Measurements from ENCODE around the gene PIAS2.
A peak's percentile ranks its signal among the peaks of the same experiment; 100 is the strongest.

Gene PIAS2

GRCh38 chr18:46756559-46757201 lies 160.6 kb downstream of the PIAS2 start, which contains the start of gene ST8SIA5:
Gene ST8SIA5, minus strand, starts transcription at chr18:46757053. Its CDS starts 545 bp downstream, at chr18:46756508.
- no peak for DNase-seq

GRCh38 chr18:46756025-46756558 lies 161.2 kb downstream of the PIAS2 start:
- DNase-seq, result no peak

GRCh38 chr18:46755315-46756024 lies 161.8 kb downstream of the PIAS2 start:
- no peak for DNase-seq

- no peak for DNase-seq
These were observed 162.5 kb downstream of the PIAS2 start for GRCh38 chr18:46754661-46755292.

GRCh38 chr18:46754188-46754587 lies 163.1 kb downstream of the PIAS2 start:
- peak; percentile 9 for DNase-seq

Measured in SIG-M5 (cell line).